Right hindlimb (tissue), 1 donor: ENCODE data around the gene OR6K6.

ENCODE experiments used
- DNase-seq: peaks from one replicate; pipeline ENCODE4 v3.0.0-alpha.2; 2018

Gene OR6K6

DNA sequence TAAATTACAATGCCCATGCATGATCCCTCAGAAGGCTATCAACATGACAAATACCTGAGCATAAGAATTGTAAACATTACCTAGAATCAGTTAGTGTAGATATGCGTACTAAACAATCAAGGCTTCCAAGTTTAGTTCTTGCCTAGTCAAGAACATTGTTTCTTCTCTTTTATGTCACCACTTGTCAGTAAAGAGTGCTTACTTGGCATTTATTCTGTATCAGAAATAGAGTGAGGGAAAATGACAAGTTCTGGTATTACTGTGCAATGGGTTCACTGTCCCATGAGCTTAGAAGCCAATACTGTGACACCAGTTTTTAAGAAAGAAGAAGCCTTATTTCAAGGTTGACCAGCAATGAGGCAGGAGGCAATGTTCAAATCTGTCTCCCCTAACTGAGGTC lies 49.2 kb downstream of the OR6K6 start:
- no peak for DNase-seq
